Activated CD8-positive, alpha-beta memory T cell treated with anti-CD3 and anti-CD28 coated beads, Interleukin-2, amount 50 U/mL, for 1 hour (primary cell): ENCODE results near the gene AP2B1.
"Not testable (repeated sequence)": the region's sequence is repeated elsewhere in the genome, so short reads cannot be mapped to it uniquely, and the experiment has no call there.

ENCODE experiments used
- DNase-seq: peaks from one replicate; pipeline ENCODE4 v3.0.0-alpha.2; 2020; ENCODE audit errors: extremely low read depth

AP2B1 gene

DNA sequence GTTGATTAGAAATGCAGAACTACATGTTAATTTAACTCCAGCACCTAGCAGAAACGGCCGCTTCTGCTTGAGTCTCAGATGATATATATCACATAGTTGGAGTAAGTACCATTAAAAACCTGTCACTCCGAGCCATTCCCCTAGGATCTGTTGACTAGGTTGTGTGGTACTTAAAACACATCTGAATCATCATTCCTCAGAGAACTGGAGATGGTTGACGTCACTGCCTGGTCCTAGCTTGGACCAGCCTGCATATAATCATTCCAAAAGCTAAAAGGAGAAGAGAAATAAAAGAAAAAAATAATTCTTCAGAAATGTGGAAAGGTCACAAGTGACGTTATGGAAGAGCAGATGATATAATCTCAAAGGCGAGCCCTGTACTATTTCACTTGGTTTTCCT is 113.0 kb downstream of the AP2B1 start:
- no peak for DNase-seq

DNA sequence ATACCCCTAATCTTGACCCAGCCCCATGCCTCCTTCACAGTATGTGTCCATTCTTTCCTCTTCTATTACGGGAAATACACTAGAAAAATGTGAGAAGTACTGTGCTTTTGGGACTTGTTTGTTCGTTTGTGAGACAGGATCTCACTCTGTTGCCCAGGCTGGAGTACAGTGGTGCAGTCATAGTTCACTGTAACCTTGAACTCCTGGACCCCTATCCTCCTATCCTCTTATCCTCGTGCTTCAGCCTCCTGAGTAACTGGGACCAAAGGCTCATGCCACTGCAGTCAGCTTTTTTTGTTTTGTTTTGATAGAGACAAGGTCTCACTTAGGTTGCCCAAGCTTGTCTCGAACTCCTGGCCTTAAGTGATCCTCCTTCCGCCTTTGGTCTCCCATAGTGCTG is 114.4 kb downstream of the AP2B1 start:
- no peak for DNase-seq

DNA sequence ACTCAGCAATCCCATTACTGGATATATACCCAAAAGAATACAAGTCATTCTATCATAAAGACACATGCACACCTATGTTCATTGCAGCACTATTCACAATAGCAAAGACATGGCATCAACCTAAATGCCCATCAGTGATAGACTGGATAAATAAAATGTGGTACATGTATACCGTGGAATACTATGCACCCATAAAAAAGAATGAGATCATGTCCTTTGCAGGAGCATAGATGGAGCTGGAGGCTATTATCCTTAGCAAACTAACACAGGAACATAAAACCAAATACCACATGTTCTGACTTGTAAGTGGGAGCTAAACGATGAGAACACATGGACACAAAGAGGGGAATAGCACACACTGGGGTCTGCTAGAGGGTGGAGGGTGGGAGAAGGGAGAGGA is 116.2 kb downstream of the AP2B1 start:
- not testable (repeated sequence) for DNase-seq

DNA sequence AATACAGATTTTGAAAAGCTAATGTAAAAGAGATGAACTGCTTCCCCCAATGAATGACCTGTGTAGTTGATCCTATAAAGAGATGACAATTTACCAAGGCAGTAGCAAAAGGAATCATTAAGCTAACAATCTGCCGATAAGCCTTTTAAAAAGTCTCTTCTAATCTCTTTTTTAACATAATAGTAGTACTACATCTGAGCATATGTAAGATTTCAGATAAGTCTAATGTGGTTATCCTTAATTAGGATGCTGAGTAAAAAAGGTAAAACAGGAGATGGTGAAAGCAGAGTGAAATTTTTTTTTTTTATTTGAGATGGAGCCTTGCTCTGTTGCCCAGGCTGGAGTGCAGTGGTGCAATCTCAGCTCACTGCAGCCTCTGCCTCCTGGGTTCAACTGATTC is 118.1 kb downstream of the AP2B1 start:
- no peak for DNase-seq

DNA sequence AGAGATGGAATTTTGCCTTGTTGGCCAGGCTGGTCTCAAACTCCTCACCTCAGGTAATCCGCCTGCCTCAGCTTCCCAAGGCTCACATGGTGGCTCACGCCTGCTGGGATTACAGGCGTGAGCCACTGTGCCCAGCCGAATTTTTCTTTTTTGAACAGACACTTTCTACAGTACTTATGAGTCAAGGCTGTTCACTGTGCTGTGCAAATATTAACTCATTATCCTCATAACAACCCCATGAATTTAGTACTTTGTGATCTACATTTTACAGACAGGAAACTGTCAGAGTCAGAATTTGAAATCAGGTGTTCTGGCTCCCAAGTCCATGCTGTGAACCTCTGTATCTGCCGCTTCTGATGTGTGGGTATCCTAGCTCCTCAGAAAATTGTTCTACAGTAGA is 118.6 kb downstream of the AP2B1 start:
- no peak for DNase-seq

DNA sequence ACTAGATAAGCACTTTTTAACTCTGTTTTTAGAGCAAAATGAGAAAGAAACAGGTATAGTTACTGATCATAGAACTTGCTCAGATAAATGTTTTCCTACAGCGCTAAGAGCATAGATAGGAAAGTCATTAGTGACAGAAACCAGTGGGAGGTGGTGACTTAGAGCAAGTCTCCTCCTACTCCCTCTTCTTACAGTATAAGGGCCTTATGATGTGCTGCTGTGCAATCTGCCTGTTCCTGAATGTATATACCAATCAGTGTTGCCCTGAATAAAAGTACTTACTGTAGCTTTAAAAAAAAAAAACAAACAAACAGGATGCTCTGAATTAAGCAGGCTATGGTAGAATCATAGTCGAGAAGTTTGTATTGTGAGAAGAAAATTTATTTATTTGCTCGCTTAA is 121.0 kb downstream of the AP2B1 start:
- no peak for DNase-seq

DNA sequence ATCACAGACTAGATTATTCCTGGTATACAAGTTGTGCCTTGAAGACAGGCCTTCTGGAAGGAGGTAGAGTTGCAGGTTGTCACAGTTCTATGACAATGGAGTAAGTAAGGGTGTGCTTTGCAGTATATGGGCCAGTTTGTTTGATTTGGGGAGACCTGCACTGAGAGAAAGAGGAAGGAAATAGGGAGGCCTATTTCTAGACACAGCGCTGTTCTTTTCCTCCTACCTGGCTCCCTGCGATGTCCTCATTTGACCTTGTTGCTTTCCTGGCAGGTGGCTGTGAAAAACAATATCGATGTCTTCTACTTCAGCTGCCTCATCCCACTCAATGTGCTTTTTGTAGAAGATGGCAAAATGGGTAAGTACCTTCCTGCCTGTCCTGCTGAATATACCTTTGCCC is 121.8 kb downstream of the AP2B1 start:
- no peak for DNase-seq

DNA sequence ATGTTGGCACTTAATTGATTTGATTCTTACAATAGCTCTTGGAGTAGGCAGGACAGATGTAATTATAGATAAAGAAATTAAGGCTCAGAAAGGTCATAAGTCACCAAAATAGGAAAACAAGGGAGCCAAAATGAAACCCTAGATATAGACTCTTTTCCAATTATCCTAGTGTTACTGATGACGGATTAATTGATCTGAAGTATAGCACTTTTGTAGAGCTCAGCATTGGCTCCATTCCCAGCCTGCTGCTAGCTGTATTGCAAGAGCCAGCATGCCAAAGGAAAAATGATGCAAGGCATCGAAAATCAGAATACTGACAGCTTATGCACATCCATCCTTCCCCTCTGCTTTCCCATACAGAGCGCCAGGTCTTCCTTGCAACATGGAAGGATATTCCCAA is 122.8 kb downstream of the AP2B1 start:
- no peak for DNase-seq

DNA sequence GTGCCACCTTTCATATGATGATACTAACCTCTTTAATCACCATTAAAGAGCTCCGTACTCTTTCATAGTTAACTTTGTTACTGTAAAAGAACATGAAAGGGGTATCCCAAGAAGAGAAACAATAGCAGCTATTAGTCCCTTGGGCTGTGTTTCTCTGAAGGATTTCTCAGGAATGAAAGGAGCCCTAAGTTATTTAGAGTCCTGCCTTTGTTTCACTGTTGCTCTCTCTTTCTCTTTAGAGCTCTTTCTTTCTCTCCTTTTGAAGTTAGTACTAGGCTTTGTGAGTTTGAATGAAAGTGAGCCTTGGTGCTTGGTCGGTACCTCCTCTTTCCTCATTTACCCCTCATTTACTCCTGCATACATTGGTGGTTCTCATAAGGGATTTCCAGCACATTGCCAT is 123.8 kb downstream of the AP2B1 start:
- DNase-seq = no peak

DNA sequence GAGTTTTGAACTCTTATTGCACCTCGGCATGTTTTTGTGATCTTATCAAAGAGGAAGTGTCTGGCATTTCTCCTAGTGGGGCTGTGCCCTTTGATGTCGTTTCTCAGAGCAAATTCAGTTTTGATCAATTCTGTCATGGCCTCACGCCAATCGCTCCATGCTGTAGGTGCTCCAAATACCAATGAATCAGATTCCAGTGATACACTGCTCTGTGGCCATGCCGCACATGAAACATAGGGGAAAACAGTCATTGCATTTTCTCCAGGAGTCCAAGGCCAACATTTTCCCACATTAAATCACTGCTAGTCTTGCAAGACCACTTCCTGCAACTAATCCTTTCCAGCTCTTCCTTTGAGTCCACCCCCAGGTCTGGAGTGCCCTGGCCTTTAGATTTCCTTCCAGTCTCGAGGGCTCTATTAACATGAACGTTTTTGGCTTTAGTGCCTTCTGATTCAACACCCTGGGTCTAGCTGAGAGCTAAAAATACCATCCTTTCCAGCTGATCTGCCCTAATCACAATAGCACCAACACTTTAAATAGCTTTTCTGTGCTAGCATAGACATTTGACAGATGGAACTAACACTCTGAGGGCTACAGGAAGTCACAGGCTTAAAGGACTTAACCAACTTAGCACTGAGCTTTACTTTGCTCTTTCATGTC is 126.1 kb downstream of the AP2B1 start:
- no peak for DNase-seq

DNA sequence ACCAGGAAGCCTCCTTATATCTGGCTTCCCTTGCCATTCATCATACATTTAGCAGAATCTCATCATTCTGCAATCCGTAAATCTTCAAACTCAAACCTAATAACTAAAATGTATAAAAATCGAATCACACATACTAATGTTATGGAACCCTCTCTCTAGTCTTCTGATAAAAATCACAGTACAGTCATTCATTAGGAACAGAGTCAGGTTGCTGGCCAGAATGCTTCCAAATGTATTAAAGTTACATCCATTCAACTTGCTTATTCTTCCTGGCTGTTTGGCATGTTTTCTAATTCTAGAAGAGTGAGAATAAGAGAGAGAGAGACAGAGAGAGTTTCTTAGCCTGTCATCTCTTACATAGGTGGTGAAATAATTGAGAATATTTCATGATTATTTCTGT is 127.9 kb downstream of the AP2B1 start:
- DNase-seq = no peak

DNA sequence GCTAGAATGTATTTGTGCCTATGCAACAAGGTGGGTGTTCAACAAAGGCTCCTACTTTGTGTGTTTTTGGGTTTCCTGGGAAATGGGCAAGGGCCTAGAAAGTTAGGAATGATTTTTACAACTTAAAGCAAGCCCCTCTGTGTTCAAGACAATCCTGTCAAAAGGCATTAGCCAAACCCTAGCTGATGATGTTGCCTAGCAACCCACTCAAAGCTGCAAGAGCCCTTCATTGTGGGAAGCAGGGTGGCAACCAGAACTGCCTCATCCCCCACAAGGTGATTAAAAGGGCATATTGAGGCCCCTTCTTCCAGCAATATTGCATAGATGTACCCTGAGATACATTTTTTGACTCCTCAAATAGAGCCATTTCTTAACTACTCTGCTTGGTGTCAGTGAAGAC is 128.3 kb downstream of the AP2B1 start:
- DNase-seq = no peak

DNA sequence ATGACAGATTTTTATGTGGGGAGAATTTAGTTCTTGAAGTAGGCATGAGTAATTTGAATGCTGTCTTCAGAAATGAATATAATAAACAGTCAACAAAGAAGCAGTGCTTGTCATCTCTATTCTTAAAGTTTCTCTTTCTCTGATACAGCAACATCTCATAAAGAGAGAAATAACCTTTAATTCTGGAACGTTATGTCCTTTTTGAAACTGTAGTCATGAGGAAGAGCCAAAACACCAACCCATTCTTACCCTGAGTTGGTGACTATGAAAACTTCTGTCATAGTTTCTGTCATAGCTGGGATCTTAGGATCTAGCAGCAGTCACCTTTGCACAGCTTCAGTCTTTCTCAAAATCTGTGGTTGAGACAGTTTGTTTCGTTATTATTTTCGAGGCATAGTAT is 129.1 kb downstream of the AP2B1 start:
- DNase-seq = no peak

DNA sequence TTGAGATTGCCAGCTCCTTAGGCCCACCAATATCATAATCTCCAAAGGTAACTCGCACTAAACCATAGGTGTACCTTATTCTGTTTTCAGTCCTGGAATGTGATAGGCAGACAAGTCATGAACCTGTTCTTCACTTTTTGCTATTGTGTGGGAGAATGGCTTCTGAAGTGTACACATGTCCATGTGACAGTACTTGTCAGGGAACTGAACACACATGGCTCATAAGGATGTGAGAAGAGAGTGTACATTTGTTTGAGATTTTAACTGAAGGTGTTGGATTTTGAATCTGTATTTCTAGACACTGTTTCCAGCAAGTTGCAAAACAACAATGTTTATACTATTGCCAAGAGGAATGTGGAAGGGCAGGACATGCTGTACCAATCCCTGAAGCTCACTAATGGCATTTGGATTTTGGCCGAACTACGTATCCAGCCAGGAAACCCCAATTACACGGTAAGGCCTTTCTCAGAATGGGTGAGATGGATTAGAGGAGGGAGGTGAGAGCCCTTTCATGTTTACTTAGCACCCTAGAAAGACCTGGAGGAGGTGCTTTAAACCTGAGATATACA is 129.9 kb downstream of the AP2B1 start:
- no peak for DNase-seq

DNA sequence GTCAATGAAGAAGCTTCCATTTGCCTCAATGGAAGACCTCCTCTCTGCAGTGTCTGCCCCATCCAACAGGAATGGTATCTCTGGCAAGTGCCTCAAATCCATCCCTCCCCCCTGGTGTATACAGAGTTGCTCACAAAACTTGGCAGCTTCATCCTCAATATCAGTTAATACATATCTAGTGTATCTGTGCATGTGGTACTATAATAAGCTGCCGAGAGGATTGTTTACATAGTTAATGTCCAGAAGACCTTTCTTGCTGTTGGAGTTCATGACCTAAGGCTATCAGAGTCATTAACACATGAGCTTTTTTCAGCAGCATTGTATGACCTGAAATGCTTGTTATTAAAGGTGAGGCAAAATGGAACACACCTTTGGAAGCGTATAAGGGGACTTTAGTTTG is 130.4 kb downstream of the AP2B1 start:
- no peak for DNase-seq

DNA sequence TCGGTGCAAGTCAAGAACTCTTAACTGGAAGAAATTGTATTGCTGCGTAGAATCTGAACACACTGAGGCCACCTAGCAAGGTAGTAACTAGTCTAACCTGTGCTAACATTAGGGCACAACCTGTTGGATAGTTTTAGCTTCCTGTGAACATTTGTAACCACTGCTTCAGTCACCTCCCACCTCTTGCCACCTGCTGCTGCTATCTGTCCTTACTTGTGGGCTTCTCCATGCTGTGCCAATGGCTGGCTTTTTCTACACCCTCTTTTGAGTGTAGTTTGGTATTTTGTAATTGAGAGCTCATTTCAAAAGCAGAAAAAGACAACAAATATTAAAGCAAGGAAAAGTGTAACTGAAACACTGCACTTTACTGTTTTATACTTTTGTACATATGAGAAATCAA is 136.6 kb downstream of the AP2B1 start:
- no peak for DNase-seq

DNA sequence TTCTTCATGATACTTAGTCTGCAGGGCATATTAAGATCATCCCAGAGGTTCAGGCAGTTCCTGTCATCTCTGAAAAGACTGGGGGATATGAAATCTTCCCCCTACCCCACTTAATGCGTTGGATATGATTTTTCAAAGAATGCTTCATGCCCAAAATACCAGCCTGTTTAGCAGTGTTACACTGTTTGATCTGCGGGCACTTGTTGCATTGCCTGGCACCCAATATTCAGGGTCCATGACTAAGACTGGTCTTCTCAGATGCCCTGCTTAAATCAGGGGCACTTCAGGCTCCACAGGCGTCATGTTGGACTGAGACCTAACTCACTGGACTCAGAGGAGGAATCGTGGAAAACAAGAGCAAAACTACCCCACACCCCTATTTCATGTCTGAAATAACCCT is 137.9 kb downstream of the AP2B1 start:
- DNase-seq = no peak

DNA sequence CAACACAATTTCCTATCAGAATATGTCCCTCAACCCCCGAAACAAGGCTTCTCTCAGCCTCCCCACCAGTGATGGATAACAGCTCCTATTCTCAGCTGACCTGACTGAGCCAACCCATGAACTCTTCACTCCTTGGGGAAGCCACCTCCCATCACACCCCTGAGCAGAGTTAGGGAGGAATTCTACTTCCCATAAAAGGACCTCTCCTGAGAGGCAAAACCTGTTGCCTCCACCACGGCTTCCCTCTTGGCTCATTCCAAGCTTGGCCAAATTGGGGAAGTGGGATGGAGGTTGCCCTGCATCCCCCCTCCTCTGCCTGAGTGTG is 138.6 kb downstream of the AP2B1 start:
- DNase-seq = no peak

DNA sequence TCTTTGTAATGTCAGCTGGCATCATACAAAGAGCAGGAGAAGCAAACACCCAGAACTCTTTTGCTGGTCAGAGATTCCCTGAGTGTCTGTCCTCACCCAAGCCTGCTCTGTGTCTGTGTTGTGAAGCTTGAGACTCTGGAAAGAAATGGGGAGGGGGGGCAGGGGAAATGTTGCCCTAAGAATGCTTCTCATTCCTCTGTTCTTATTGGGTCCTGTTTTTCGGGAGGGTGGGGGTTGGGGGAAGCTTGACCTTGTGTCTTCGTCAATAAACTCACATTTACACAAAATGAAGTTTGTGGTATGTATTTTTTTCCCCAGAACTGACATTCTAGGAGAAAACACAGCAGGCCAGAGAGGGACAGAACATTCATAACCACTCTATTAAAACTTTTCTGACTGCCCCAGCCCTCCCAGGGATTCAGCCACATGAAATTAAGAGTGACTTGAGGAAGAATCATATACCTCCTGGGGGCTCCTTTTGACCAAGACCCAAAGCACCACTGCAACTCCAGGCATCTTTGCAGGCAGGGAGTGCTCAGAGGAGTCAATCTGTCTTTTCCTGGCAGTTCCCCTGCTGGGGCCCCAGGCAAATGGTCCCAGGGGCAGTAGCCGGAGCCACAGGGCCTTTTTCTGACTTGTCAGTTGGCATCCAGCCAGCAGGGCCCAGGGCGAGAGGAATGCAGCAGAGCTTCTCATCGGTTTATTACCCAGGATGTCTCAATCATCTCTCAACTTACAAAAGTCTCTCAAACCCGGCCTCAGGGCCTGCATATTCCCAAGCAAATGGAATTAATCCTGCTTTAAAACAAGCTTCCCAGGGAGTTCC is 139.2 kb downstream of the AP2B1 start:
- DNase-seq = no peak

DNA sequence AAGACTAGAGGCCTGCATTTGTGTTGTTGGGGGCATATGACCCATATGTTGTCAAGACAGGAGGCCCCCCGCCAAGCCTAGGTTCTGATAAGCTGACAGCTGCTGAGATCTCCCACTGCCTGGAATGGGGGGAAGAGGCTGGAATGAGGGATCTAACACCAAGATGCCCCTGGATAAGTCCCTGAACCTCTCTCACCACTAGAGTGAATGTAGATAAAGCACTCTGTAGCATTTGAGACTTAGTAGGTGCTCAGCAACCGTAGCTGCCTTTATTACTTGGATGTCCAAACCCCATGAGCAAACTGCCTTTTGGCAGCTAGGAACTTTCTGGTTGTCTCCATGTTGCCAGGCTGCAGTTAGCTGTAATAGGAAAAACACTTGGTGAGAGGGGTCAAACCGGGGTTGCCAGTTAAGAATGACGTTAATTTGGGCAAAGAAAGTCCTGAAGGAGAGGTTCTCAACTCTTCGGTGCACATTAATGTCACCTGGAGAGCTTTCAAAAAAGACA is 139.9 kb downstream of the AP2B1 start:
- no peak for DNase-seq

DNA sequence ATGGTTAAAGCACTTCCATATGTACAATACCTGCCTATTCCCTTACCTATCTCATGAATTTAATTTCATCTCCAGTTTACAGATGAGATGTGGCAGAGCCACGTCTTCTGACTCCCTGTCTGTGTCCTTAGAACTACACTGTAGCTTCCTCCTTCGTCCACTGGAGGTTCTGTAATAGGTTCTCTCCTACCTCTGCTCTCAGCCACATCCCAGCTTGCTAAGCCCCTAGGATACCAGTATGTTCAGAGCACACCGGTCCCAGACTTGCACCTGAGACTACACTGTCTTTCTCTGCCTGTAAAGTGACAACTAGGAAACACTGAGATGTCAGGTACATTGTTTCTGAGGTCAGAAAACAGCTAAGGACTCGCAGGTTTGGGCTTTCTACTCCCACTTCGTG is 140.5 kb downstream of the AP2B1 start:
- no peak for DNase-seq

DNA sequence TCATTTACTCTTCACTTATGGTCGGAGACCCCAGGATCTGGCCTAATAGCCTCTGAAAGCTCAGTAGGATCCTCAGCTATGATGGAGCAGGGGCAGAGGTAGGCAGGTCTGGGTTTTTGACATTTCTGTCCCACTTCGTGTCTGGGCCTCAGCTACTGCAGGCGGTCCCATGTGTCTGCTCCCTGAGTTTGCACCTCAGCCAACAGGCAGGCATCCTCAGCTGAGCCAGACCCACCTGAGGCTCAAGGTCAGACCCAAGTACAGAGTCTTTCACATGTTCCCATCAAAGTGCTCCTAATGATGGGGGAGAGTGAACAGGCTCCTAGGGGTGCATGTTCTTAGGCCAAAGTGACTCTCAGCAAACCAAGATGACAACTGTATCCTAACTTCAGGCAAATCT is 141.4 kb downstream of the AP2B1 start:
- DNase-seq = no peak

DNA sequence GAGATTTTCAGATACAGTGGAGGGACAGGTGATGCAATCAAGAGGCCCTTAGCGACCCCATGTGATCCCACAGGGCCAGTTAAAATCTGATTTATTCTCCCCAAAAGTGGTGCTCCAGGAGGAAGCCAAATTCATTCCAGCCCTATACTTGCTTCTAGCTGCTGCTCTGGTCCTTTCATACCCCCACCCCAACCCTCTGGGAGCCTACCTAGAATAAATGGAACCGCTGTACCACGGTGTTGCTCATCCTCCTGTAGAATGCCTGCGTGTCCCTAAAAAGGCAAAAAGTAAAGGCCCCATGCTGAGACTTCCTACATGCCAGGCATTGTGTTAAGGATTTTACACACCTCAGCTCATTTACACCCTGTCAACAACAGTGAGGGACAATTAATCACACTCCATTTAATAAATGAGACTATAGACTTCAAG is 142.3 kb downstream of the AP2B1 start:
- no peak for DNase-seq
